NCI-H1092 treated with DMSO at 0.1 percent for 48 hours (cell line): ENCODE results near the gene TSGA10IP.

Experiments used
- DNase-seq: peaks from one replicate; lab custom pipeline; 2025; lab: John Stamatoyannopoulos, UW

Gene TSGA10IP

GRCh38 chr11:65945430-65945911, at the start of gene TSGA10IP:
TSGA10IP (plus strand) TSS chr11:65945480; CDS start chr11:65945676, 196 bp downstream.
- DNase-seq = no peak

- no peak for DNase-seq
Measured at GRCh38 chr11:65895482-65895981, 49.7 kb upstream of the TSGA10IP start.

- no peak for DNase-seq
Measured at GRCh38 chr11:65896034-65896999, 49.0 kb upstream of the TSGA10IP start.

GRCh38 chr11:65897020-65897471, 48.2 kb upstream of the TSGA10IP start:
- DNase-seq = no peak

GRCh38 chr11:65898656-65899355, 46.5 kb upstream of the TSGA10IP start:
- DNase-seq = no peak

GRCh38 chr11:65899356-65900124, 45.7 kb upstream of the TSGA10IP start:
- DNase-seq = no peak

GRCh38 chr11:65900125-65900898, 45.0 kb upstream of the TSGA10IP start, which contains the start of gene FOSL1:
FOSL1 (minus strand) TSS chr11:65900388; CDS start chr11:65900339, 49 bp downstream.
- DNase-seq = no peak

GRCh38 chr11:65900899-65901180, 44.4 kb upstream of the TSGA10IP start:
- DNase-seq = no peak

GRCh38 chr11:65903068-65903481, 42.2 kb upstream of the TSGA10IP start:
- no peak for DNase-seq

GRCh38 chr11:65903715-65904114, 41.6 kb upstream of the TSGA10IP start:
- no peak for DNase-seq

- no peak for DNase-seq
Measured at GRCh38 chr11:65906602-65907001, 38.7 kb upstream of the TSGA10IP start.

- DNase-seq = no peak
Measured at GRCh38 chr11:65907878-65908277, 37.4 kb upstream of the TSGA10IP start.

GRCh38 chr11:65911682-65912568, 33.4 kb upstream of the TSGA10IP start:
- DNase-seq = peak; percentile 57

GRCh38 chr11:65912845-65913244, 32.4 kb upstream of the TSGA10IP start:
- DNase-seq = no peak

GRCh38 chr11:65915101-65915820, 30.0 kb upstream of the TSGA10IP start:
- no peak for DNase-seq

- DNase-seq = no peak
Measured at GRCh38 chr11:65915821-65916251, 29.4 kb upstream of the TSGA10IP start.

- DNase-seq = no peak
Measured at GRCh38 chr11:65916391-65916790, 28.9 kb upstream of the TSGA10IP start.

- no peak for DNase-seq
Measured at GRCh38 chr11:65917077-65917433, 28.2 kb upstream of the TSGA10IP start.

GRCh38 chr11:65917434-65918210, 27.7 kb upstream of the TSGA10IP start:
- DNase-seq = no peak
